ENCODE measurements around the gene KCNQ4. TPM values are rescaled to one million over a fixed set of nuclear protein-coding genes. Genes with fewer than 3 reads are reported as not detected.

Gene KCNQ4
- total RNA-seq, 1 donor: under 0.01 TPM

- H3K9me3 ChIP-seq (ENCODE audit: low read depth, low read length): no peaks in the 10 kb centered on the region
- H3K27me3 ChIP-seq (ENCODE audit: insufficient read depth, low read length): peaks cover 25% of the 10 kb centered on the region
- H3K4me1 ChIP-seq (ENCODE audit: insufficient read depth, low read length): peaks cover 4% of the 10 kb centered on the region
- no peak overlapping the region for H3K4me3 ChIP-seq (ENCODE audit: low read length)
These were observed 2.0 kb upstream of the KCNQ4 start for GRCh38 chr1:40781608-40781971.

GRCh38 chr1:40782371-40782956 lies 1.1 kb upstream of the KCNQ4 start:
- H3K27me3 ChIP-seq (ENCODE audit: insufficient read depth, low read length): peaks cover 25% of the 10 kb centered on the region

GRCh38 chr1:40784141-40784770 lies 669 bp downstream of the KCNQ4 start:
- Histone ChIP-seq H3K9me3 (ENCODE audit: low read depth, low read length) (no peaks in the 10 kb centered on the region), H3K4me1 (ENCODE audit: insufficient read depth, low read length) (peaks cover 4% of the 10 kb centered on the region), H3K4me3 (ENCODE audit: low read length) (no peak overlapping the region), H3K27me3 (ENCODE audit: insufficient read depth, low read length) (peaks cover 25% of the 10 kb centered on the region)

More at GRCh38 chr1:40782371-40782956, 1.1 kb upstream of the KCNQ4 start:
- H3K4me3 ChIP-seq (ENCODE audit: low read length): no peak overlapping the region
- H3K4me1 ChIP-seq (ENCODE audit: insufficient read depth, low read length): peaks cover 4% of the 10 kb centered on the region
- no peaks in the 10 kb centered on the region for H3K9me3 ChIP-seq (ENCODE audit: low read depth, low read length)

GRCh38 chr1:40784771-40785151 lies 1.2 kb downstream of the KCNQ4 start:
- Histone ChIP-seq H3K4me3 (ENCODE audit: low read length) (no peak overlapping the region), H3K4me1 (ENCODE audit: insufficient read depth, low read length) (peaks cover 4% of the 10 kb centered on the region), H3K27me3 (ENCODE audit: insufficient read depth, low read length) (peaks cover 25% of the 10 kb centered on the region), H3K9me3 (ENCODE audit: low read depth, low read length) (no peaks in the 10 kb centered on the region)

- no peaks in the 10 kb centered on the region for H3K9me3 ChIP-seq (ENCODE audit: low read depth, low read length)
- H3K4me3 ChIP-seq (ENCODE audit: low read length): no peak overlapping the region
- peaks cover 25% of the 10 kb centered on the region for H3K27me3 ChIP-seq (ENCODE audit: insufficient read depth, low read length)
- H3K4me1 ChIP-seq (ENCODE audit: insufficient read depth, low read length): peaks cover 4% of the 10 kb centered on the region
These were observed 1.9 kb downstream of the KCNQ4 start for GRCh38 chr1:40785446-40785845.

GRCh38 chr1:40786171-40786994 lies 2.8 kb downstream of the KCNQ4 start:
- H3K4me1 ChIP-seq (ENCODE audit: insufficient read depth, low read length): peaks cover 4% of the 10 kb centered on the region
- peaks cover 25% of the 10 kb centered on the region for H3K27me3 ChIP-seq (ENCODE audit: insufficient read depth, low read length)
- H3K9me3 ChIP-seq (ENCODE audit: low read depth, low read length): no peaks in the 10 kb centered on the region
- no peak overlapping the region for H3K4me3 ChIP-seq (ENCODE audit: low read length)

- no peak overlapping the region for H3K4me3 ChIP-seq (ENCODE audit: low read length)
- H3K9me3 ChIP-seq (ENCODE audit: low read depth, low read length): no peaks in the 10 kb centered on the region
- H3K4me1 ChIP-seq (ENCODE audit: insufficient read depth, low read length): peaks cover 4% of the 10 kb centered on the region
- H3K27me3 ChIP-seq (ENCODE audit: insufficient read depth, low read length): peaks cover 22% of the 10 kb centered on the region
These were observed 3.6 kb downstream of the KCNQ4 start for GRCh38 chr1:40786995-40787705.

- Histone ChIP-seq H3K9me3 (ENCODE audit: low read depth, low read length) (no peaks in the 10 kb centered on the region), H3K4me1 (ENCODE audit: insufficient read depth, low read length) (peaks cover 4% of the 10 kb centered on the region), H3K27me3 (ENCODE audit: insufficient read depth, low read length) (peaks cover 18% of the 10 kb centered on the region), H3K4me3 (ENCODE audit: low read length) (no peak overlapping the region)
These were observed 4.4 kb downstream of the KCNQ4 start for GRCh38 chr1:40787737-40788560.

- no peaks in the 10 kb centered on the region for H3K9me3 ChIP-seq (ENCODE audit: low read depth, low read length)
- no peaks in the 10 kb centered on the region for H3K4me1 ChIP-seq (ENCODE audit: insufficient read depth, low read length)
- no peak overlapping the region for H3K4me3 ChIP-seq (ENCODE audit: low read length)
- H3K27me3 ChIP-seq (ENCODE audit: insufficient read depth, low read length): peaks cover 14% of the 10 kb centered on the region
These were observed 5.2 kb downstream of the KCNQ4 start for GRCh38 chr1:40788561-40789341.

GRCh38 chr1:40789342-40789598 lies 5.7 kb downstream of the KCNQ4 start:
- Histone ChIP-seq H3K4me3 (ENCODE audit: low read length) (no peak overlapping the region), H3K4me1 (ENCODE audit: insufficient read depth, low read length) (no peaks in the 10 kb centered on the region), H3K27me3 (ENCODE audit: insufficient read depth, low read length) (peaks cover 13% of the 10 kb centered on the region), H3K9me3 (ENCODE audit: low read depth, low read length) (no peaks in the 10 kb centered on the region)

- no peak overlapping the region for H3K4me3 ChIP-seq (ENCODE audit: low read length)
- no peaks in the 10 kb centered on the region for H3K4me1 ChIP-seq (ENCODE audit: insufficient read depth, low read length)
- H3K27me3 ChIP-seq (ENCODE audit: insufficient read depth, low read length): peaks cover 8% of the 10 kb centered on the region
- H3K9me3 ChIP-seq (ENCODE audit: low read depth, low read length): no peaks in the 10 kb centered on the region
These were observed 6.3 kb downstream of the KCNQ4 start for GRCh38 chr1:40789661-40790430.

- H3K4me1 ChIP-seq (ENCODE audit: insufficient read depth, low read length): peaks cover 2% of the 10 kb centered on the region
- H3K9me3 ChIP-seq (ENCODE audit: low read depth, low read length): no peaks in the 10 kb centered on the region
- no peak overlapping the region for H3K4me3 ChIP-seq (ENCODE audit: low read length)
- H3K27me3 ChIP-seq (ENCODE audit: insufficient read depth, low read length): no peaks in the 10 kb centered on the region
These were observed 8.4 kb downstream of the KCNQ4 start for GRCh38 chr1:40792036-40792435.

GRCh38 chr1:40793617-40794016 lies 10.0 kb downstream of the KCNQ4 start:
- H3K27me3 ChIP-seq (ENCODE audit: insufficient read depth, low read length): no peaks in the 10 kb centered on the region
- no peaks in the 10 kb centered on the region for H3K9me3 ChIP-seq (ENCODE audit: low read depth, low read length)
- H3K4me1 ChIP-seq (ENCODE audit: insufficient read depth, low read length): peaks cover 9% of the 10 kb centered on the region
- H3K4me3 ChIP-seq (ENCODE audit: low read length): no peak overlapping the region

Measured in mononuclear cell (primary cell).